ENCODE data around the gene DET1.
"Not testable (repeated sequence)": the region's sequence is repeated elsewhere in the genome, so short reads cannot be mapped to it uniquely, and the experiment has no call there.

DET1 gene

DNA sequence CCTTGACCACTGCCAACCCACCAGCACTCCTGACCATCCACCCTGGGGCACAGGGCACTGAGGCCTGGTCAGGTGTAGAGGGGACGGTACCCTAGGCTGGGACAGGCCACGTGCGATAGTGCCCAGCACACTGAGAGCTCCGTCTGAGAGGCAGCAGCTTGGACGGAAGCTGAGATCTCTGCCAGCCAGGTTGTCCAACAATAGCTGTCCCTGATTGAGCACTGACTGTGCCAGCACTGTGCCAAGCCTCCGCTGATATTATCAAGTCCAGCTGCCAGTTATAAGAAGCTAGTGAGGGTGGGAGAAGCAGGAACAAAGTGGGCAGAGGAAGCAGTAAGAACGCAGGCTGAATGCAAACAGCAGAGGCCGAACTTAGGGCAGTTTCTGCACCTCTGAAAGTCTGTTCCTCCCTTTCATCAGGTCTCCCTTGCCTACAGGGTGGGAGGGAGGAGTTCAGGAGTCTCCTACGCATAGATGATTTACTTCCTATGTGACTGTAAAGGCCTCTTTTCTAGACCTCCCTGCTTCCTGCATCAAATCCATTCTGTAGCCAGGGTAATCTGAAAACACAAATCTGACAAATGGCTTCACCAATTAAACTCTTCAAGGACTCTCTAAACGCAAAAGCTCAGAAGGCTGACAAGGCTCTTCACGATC lies 49.2 kb downstream of the DET1 start:
- DNase-seq (ENCODE audit: low spot score) = no peak

DNA sequence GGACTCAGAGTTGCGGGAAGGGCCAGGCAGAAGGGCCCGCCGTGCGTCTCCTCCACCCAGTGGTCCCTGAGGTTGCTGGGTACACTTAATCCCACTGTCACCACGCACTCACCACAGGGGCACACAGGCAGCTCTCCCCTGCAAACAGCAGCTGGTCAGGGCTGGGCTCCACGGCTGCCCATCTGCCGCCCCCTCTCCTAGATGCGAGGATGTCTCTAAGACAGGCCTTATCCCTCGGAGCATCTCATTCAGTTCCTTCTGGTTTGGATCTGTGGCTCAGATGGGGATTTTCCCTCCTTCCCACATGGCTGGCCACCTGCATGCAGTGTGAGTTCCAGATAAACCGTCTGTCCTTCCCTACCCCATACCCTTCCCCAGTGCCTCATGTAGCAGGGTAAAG lies 52.6 kb downstream of the DET1 start:
- no peak for DNase-seq (ENCODE audit: low spot score)

DNA sequence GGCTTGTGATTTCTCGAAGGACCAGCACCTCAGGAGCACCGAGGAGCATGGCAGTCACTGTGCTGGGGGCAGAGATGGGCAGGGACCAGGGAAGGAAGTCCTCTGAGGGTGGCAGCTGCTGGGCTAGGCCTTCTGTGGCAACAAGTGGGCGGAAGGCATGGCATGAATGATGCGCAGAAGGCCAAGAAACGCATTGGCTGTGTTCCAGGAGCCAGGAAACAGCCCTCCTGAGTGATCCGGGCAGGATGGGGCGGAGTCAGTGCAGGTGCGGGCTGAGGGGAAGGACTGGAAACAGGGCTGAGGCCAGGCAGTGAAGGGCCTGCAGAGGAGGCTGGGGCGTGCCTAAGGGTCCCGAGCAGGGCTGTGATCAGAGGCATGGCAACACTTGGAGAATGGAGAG lies 55.3 kb downstream of the DET1 start:
- DNase-seq (ENCODE audit: low spot score) = no peak

DNA sequence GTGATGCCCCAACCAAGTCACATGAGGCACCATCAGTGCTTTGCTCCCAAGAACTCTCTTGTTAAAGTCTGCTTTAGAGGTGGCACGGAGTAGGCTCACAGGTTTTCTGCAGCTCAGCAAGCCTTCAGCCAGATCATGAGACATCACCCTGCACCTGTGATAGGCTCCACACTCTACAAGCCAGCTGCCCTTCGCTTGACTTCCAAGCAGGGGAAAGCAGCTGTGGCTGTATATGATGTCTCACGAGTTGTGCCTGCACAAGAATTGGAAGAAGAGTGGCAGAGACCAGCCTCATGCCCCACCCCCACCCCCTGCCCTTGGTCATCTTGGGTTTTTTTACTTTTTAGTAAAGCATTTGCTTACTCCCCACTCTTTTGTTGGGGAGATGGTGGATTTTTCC lies 56.4 kb downstream of the DET1 start:
- DNase-seq (ENCODE audit: low spot score) = no peak

DNA sequence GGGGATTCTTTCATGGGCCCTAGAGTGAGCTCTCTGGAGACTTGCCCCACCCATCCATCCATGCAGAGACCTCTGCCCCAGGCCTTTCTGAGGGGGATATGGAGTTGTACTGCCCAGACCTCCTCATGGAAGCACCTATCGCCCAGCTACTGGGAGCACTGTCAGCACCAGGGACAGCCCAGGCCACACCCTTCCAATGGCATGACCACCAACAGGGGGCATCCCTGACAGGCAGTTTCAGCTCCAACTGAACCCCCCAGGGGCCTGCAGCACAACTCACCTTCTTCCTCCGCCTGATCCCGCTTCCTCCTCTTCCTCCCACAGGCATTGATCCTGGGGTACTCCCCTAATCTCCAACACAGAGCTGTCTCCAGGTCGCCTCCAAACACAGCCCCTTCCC lies 57.2 kb downstream of the DET1 start:
- DNase-seq (ENCODE audit: low spot score) = no peak

DNA sequence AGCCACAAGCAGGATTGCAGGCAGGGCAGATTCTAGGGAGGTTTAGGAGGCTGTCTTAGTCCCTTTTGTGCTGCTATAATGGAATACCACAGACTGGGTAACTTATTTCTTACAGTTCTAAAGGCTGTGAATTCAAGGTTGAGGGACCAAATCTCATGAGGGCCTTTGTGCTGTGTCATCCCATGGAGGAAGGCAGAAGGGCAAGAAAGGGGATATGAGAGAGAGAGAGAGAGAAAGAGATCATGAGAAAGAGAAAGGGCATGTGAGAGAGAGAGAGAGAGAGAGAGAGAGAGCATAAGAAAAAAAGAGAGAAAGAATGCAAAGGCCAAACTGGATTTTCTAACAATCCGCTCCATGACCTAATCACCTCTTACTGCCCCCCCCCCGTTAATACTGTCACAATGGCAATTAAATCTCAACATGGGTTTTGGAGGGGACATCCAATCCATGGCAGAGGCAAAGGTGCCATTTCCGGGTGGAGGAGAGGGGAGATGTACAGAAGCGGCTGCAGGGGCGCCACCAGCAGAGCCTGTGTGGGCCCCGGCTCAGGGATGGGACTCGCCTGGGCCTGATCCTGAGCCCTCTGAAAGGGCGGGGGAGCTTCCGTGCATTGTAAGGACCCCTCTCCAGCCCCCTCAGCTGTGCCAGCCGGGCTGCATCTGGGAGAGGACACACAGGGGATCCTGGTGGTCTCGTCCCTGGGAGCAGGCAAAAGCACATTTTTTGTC lies 58.5 kb downstream of the DET1 start:
- DNase-seq (ENCODE audit: low spot score) = no peak

DNA sequence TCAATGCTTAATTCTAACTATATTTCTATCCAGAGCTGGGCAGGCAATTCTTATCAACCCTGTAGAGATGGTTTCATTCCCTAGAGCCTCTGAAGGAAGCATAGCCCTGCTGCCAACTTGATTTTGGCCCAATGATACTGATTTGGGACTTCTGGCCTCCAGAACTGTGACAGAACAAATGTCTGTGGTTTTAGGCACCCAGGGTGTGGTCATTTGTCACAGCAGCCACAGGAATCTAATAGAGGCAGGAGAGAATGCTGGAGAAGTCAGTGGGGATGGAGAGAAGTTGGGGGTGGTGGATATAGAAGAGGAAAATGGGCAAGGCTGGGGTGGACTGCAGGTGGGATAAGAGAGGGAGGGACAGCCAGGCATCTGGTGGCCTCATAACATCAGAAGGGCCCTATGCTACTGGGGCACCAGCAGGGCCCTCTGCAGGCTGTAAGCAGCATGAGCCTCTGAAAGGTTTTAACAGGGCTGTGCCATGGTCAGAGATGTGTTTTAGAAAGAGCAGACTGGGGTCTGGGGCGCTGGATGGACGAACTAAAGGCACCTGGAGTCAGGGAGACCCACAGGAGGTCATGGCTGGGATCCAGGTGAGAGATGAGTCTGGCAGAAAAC lies 59.2 kb downstream of the DET1 start:
- no peak for DNase-seq (ENCODE audit: low spot score)

DNA sequence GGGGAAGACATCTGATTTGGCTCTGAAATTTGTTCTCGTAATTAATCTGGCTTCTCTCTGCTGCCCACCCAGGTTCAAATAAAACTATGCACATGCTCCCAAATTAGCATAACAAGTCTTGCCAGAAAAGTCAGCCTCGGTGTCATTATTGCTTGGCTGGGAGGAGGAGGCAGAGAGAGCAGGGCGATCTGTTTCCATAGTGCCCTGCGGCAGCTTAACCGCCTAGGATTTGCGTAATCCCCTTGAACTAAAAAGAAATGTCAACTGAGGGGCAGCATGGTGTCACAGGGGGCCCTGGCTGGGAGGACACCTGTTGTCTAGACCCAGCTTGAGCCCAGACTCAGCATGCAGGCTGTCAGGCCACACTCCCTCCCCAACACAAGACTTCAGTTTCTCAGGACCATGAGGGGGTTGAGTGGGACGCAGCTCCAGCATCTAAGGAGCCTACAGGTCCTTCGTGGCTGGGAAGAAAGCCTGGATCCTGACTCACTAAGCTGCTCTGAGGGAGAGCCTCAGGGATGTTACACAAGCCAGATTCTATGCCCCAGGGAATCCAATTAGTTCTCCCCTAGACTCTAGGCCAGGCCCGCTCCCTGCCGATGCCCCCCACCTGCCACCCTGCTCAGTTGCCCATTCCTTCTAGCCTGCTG lies 61.7 kb downstream of the DET1 start:
- DNase-seq (ENCODE audit: low spot score) = no peak

DNA sequence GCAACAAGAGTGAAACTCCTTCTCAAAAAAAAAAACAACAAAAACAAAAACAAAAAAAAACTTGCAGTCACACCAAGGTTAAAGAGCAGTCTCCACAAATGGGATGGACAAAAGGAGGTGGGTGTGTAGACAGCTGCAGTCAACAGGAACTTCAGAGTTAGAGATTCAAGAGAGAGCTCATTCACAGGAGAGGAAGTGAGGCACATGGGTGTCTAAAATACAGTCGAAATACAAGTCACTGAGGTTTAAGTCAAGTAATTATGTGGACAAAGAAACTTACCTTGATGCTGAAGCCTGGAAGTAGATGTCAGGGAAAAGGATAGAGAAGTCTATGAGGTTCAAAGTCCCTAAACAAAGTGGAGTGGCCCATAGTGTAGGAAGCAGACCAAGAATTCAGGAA lies 64.2 kb downstream of the DET1 start:
- DNase-seq (ENCODE audit: low spot score) = no peak

DNA sequence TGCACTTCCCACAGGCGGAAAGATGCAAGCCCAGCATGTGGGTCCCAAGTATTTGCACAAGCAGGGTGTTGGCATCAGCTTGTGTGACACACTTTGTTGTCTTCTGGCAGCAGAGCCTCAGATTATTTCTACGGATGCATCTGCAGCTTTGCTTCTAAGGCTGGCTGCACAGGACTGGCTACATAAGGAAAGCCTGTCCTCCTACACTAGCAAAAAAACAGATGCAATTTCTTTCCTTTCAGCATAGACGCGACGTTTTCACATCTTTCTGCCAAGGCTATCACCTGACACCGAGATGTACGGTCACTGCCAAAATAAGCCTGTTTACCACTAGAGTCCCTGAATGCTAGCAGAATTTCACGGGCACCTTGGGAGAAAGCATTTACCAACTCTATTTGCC lies 65.5 kb downstream of the DET1 start:
- peak; percentile 17 for DNase-seq (ENCODE audit: low spot score)

DNA sequence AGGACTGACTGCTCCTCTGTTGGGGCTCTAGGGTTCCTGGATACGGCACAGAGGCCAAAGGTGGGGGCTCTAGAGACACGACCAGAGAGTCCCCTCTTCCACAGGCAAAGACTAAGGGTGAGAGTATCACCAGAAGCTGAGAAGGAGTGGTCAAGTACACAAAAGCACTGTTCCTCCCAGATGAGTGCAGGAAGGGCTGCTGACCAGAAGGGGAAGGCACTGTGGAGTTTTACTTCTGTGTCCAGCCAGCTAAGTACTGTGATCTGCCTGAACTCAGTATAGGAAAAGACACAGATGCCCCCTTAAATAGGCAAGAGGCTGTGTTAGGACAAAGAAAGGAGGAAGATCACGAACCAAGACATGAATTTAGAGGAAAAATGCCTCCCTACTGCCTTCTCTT lies 67.3 kb downstream of the DET1 start:
- no peak for DNase-seq (ENCODE audit: low spot score)

DNA sequence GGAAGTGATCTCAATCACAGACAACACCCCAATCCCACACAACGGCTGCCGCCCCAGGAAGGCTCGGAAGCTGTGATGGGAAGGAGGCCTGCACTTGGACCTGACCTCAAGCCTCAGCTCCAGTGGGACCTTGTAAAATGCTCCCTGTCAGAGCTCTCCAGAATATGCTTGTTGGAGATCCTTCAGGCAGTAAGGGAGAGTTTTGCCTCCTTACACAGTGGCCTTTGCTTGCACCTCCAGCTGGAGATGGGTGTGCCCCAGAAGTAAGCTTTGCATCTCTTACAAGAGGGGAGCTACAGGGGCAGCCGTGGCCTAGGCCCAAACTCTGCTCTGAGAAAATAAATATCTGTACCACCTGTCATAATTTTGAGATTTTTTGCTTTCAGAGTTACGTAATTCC lies 68.6 kb downstream of the DET1 start:
- no peak for DNase-seq (ENCODE audit: low spot score)

DNA sequence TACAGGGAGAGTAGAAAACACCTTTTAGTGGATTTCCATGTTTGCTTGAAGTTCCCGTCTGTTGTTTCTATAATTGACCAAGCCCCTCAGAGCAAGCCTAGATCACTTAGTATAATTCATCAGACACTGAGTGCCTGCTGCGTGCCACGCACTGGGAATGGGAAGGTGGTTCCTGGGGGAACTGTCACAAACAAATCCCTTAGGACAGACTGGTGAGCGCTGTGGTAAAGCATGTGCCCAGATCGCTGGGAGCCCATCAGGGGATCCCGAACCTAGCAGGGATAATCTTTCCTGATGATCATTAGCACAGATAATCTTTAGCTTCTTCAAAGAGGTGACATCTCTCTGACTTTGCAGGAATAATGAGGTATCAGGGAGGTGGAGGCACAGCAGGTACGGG lies 69.4 kb downstream of the DET1 start:
- DNase-seq (ENCODE audit: low spot score) = no peak

DNA sequence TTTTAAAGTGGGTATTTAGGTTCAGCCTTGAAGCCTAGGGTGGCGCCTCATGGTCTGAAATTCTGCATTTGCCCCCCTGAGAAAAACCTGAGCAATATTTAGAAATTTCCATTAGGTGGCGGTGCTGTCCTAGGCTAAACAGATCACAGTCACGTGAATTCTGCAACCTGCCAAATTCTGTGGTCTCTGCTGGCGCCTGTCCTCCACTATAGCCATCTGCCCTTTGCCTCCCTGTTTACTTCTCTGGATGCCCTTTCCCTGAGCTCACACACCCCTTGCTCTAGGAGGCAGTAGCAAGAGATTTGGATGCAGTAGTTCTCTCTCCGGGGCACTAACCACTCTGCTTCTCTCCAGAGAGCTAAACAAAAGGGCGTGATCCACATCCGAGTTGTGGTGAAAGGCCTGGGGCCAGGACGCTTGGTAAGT lies 69.8 kb downstream of the DET1 start:
- DNase-seq (ENCODE audit: low spot score) = peak; percentile 68

DNA sequence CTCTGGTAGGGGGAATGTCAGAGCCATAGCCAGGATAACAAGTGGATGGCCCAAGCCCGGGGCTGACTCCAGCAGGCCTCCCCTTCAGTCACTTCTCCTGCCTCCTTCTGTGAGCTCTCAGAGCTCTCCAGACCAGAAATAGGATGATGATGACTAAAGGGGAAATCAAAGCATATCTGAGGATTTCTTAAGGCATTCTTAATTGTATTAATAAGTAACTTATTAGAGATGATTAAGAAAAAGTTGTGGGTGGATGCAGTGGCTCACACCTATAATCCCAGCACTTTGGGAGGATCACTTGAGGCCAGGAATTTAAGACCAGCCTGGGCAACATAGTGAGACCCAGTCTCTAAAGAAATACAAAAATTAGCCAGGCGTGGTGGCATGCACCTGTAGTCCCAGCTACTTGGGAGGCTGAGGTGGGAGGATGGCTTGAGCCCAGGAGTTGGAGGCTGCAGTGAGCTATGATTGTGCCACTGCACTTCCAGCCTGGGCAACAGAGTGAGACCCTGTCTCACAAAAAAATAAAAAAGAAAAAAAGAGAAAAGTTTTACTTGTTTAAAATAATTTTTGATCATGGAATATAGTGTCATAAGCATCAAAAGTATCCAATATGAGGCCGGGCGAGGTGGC lies 72.7 kb downstream of the DET1 start:
- DNase-seq (ENCODE audit: low spot score) = not testable (repeated sequence)

DNA sequence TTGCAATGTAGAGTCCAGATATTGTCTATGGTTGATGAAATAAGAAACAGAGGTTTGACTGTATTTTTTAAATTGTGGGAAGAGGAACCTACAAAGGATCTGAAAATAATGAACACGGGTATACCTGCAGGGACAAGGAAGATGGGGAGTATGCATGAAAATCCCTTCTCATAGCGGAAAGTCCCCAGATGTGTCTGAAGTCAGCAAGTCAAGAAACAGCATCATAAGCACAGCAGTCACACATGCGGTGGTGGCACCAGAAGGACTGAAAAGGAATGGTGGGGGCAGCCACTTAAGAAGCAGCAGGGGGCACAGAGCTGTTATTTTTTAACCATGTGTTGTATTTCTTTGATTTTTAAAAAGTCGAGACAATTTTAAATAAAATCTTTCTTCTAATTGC lies 74.3 kb downstream of the DET1 start:
- no peak for DNase-seq (ENCODE audit: low spot score)

DNA sequence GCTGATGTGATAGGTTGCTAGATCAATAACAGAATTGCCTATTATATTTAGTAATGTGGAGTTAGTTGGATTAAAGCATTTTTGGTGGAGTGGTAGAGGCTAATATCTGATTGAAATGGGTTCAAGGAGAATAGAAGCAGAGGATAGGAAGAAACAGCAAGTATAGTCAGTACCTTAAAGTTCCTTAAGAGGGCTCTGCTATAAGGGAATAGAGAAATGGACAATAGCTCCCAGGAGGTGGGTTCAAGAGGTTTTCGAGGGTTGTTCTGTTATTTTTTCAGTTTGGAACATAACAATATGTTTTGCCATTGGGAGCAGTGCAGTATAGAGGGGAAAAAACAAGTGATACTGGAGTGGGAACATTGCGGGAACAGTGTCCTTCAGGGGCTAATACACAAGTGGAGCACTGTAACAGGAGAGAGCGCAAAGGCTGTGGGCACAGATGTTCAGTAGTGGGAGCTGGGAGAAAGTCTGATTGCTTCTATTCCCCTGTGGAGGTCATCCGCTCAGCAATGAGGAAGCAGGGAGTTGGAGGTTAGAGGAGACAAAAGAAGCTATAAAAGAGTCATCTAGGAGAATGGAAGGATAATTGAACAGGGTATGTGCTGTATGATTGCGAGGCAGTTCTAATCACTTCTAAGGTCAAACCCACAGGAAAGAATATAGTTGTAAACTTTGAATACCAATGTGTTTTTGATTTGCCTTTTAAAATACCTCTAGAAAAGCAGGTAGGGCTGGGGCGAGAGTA lies 75.7 kb downstream of the DET1 start:
- DNase-seq (ENCODE audit: low spot score) = no peak

DNA sequence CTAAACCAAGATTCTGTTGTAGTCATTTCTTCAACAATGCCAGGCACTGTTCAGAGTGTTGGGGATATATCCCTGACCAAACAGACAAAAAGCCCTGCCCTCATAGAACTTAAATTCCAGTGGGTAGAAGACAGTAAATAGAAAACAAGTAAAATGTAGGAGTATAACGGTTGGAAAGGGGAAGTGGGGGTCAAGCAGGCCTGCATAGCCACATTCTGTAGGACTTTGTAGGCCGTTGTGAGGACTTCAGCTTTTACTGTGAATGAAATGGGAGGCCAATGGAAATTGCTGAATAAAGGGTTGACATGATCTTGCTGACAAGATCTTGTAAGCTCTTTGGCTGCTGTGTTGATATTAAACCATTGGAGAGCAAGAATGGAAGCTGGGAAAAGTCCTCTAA lies 77.2 kb downstream of the DET1 start:
- DNase-seq (ENCODE audit: low spot score) = no peak

DNA sequence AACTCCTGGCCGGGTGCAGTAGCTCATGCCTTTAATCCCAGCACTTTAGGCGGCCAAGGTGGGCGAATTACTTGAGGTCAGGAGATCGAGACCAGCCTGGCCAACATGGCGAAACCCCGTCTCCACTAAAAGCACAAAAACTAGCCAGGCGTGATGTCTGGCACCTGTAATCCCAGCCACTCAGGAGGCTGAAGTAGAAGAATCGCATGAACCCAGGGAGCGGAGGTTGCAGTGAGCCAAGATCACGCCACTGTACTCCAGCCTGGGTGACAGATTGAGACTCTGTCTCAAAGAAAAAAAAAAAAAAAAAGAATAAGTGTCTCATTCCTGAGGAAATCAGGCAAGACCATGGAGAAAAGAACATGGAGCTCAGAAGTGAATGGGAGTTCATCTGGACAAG lies 77.8 kb downstream of the DET1 start:
- not testable (repeated sequence) for DNase-seq (ENCODE audit: low spot score)

DNA sequence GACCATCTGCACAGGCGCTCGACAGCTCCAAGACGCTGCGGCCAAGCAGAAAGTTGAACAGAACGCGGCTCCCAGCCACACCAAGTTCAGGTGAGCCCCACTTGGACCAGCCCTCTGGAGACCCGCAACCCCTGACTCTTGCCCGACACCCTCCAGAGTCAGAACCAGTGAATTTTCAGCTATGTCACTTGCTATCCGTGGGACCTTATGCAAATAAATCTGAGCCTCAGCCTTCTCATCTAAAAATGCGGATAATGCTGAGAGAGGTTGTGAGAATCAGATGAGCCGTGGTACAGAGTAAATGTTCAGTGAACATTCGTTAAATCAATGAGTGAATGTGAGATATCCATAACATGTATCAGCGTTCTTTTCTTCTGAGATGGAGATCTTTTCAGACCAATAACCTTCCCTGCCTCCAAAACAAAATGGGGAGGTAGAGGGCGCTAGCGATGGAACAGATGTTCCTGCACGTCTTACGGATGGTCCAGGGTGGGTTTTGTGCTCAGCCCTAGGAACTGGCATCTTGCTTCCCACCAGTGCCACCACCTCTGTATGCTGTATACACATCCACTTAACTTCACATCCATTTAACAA lies 78.4 kb downstream of the DET1 start:
- DNase-seq (ENCODE audit: low spot score) = no peak

Data from globus pallidus (tissue), 1 donor.